IgD-negative memory B cell (primary cell): ENCODE measurements around the gene ZNF620. TPM values are rescaled to one million over a fixed set of nuclear protein-coding genes. Genes with fewer than 3 reads are reported as not detected.
A peak's percentile ranks its signal among the peaks of the same experiment; 100 is the strongest.

Experiments used
- H3K27ac Mint-ChIP-seq, 3 donors: one replicate each; pipeline ENCODE4 v1.8.0; 2020 to 2022; ENCODE audit warnings: mild to moderate bottlenecking in 3 of 3, mixed read lengths in 3 of 3, moderate library complexity in 1 of 3
- H3K27me3 Mint-ChIP-seq: one replicate; pipeline ENCODE4 v1.8.0; 2021; ENCODE audit warnings: mixed read lengths
- H3K36me3 Mint-ChIP-seq: one replicate; pipeline ENCODE4 v1.8.0; 2020; ENCODE audit warnings: mild to moderate bottlenecking, mixed read lengths
- H3K4me1 Mint-ChIP-seq, 3 donors: one replicate each; pipeline ENCODE4 v1.8.0; 2020 to 2022; ENCODE audit warnings: mixed read lengths in 3 of 3, mild to moderate bottlenecking in 1 of 3
- H3K4me3 Mint-ChIP-seq, 4 donors: one replicate each; pipeline ENCODE4 v1.8.0; 2020 to 2022; ENCODE audit warnings: mild to moderate bottlenecking in 4 of 4, mixed read lengths in 4 of 4, moderate library complexity in 3 of 4
- H3K9me3 Mint-ChIP-seq, 3 donors: one replicate each; pipeline ENCODE4 v1.8.0; 2020 to 2021; ENCODE audit warnings: mixed read lengths in 3 of 3, mild to moderate bottlenecking in 1 of 3
- polyA plus RNA-seq: library from polyadenylated mRNA; unstranded; fragments of 300-500 nt; fragmentation: Illumina TruSeq; gene quantifications from one replicate; pipeline ENCODE4 v1.2.3, GENCODE V29; 2021

ZNF620 gene
- polyA plus RNA-seq, 1 donor from 2014 or later = 3.1 TPM

DNA sequence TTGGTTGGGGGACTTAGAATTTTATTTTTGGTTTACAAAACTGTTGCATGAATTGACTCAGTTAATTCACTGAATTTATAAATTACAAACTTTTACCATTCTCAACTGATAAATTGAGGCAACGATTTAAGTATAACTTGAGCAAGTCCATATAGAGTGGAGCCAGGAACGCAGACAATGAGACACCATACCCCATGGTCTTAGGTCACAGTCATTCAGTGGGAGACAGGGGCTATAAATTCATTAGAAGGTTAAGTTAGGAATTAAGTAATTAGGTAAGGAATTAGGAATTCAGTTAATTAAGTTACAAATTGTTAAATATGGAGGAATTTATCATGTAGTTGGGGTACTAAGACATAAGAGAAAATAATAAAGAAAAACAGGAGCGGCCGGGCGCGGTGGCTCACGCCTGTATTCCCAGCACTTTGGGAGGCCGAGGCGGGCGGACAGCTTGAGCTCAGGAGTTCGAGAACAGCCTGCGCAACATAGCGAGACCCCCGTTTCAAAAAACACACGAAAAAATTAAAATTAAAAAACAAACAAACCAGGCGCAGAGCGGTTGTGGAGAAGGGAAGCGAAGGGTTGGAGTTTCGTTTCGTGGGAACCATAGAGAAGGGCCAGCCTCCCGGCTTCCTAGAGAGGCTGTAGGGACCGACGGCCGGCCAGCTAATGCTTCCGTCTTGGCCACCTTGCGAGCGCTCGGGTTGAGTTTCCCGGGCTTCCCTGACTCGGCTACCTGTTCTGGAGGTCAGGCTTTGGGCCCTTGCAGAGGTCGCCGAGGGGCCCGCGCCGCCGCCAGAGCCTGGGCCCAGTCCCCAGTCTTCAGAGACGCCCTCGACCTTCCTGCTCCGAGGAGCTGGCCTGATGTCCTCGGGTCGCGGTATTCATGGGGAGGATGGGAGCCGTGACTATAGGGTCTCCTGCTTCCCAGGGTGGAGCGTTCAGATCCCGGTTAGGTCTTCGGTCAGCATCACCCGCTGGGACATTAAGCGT lies 29.1 kb upstream of the ZNF620 start, which contains the start of gene ZNF619:
Gene ZNF619, plus strand, starts transcription at position 645 of the 993 bp plus-strand sequence. CDS start 858 bp downstream, outside the sequence.
- Mint-ChIP-seq H3K27me3 (peaks cover 3% of the 10 kb centered on the region), H3K4me3 (peak within 1 kb of the TSS; percentile 91 to 99 (median 96)), H3K9me3 (no peaks in the 10 kb centered on the region), H3K4me1 (peaks cover 11 to 24% (median 22%) of the 10 kb centered on the region in 3 donors), H3K27ac (peak within 1 kb of the TSS; percentile 71 to 97 (median 97)), H3K36me3 (peaks cover 6% of the 10 kb centered on the region)

DNA sequence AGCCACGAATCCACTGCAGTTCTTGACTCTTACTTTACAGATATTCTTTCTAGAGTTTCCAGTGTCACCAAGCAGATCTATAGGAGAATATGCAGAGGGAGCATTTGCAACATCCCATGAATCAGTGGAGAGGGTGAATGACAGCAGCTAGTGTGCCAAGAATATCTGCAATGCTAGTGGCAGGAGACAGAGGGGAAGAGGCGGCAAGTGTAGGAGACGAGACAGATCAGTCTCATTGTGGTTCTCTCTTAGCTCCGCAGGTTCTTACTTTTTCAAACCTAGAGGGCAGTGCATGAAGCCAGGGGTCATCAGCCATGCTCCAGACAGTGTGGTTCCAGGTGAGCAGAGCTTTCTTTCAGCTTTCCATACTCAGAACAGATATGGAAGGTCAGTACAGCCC lies 28.2 kb upstream of the ZNF620 start:
- Mint-ChIP-seq H3K9me3 (no peaks in the 10 kb centered on the region), H3K4me1 (peaks cover 14 to 30% (median 25%) of the 10 kb centered on the region in 3 donors), H3K4me3 (peak overlapping the region; percentile 91 to 99 (median 96)), H3K27ac (peak overlapping the region; percentile 71 to 97 (median 80)), H3K27me3 (peaks cover 3% of the 10 kb centered on the region), H3K36me3 (peaks cover 11% of the 10 kb centered on the region)

GRCh38 chr3:40487172-40487571 lies 18.7 kb upstream of the ZNF620 start:
- Mint-ChIP-seq H3K27ac (no peak overlapping the region), H3K27me3 (no peaks in the 10 kb centered on the region), H3K9me3 (peaks cover 11 to 18% (median 16%) of the 10 kb centered on the region in 3 donors), H3K36me3 (peaks cover 26% of the 10 kb centered on the region), H3K4me3 (no peak overlapping the region), H3K4me1 (peaks cover 3 to 6% (median 4%) of the 10 kb centered on the region in 3 donors)

DNA sequence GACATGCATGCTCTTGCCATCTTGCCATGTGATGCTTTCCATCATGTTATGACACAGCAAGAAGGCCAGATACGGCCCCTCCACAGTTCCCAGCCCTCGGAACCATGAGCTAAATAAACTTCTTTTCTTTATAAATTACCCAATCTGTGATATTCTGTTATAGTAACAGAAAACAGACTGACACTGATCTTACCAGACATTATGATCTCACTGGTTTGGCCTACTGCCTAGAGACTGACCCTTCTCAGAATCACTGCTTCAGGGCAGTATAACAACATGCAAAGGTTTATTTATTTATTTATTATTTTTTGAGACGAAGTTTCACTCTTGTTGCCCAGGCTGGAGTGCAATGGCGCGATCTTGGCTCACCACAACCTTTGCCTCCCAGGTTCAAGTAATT lies 14.9 kb upstream of the ZNF620 start:
- peaks cover 8 to 18% (median 14%) of the 10 kb centered on the region in 3 donors for H3K9me3 Mint-ChIP-seq
- peaks cover 19% of the 10 kb centered on the region for H3K36me3 Mint-ChIP-seq
- H3K27me3 Mint-ChIP-seq = no peaks in the 10 kb centered on the region
- H3K4me1 Mint-ChIP-seq = no peaks in the 10 kb centered on the region
- no peak overlapping the region for H3K27ac Mint-ChIP-seq
- H3K4me3 Mint-ChIP-seq = no peak overlapping the region

DNA sequence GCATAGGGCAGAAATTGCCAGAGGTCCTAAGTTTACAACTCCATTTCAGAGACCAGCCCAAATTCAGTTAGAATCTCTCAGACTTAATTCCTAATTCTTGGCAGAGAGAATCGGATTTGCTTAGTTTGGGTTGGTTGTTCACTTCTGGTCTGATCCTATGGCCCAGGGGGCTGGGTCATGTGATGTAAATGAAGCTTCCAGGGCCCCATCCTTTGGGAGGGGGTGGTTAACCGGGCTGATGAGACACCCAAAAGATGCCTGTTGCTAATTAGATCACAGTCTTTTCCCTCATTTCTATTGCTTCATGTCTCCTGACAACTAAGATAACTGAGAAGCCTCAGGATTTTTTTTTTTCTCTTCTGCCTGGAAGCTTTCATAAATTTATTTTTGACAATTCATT lies 11.1 kb upstream of the ZNF620 start:
- Mint-ChIP-seq H3K4me3 (no peak overlapping the region), H3K4me1 (no peaks in the 10 kb centered on the region), H3K27me3 (no peaks in the 10 kb centered on the region), H3K27ac (no peak overlapping the region), H3K9me3 (no peaks in the 10 kb centered on the region), H3K36me3 (peaks cover 2% of the 10 kb centered on the region)

GRCh38 chr3:40497288-40497687 lies 8.6 kb upstream of the ZNF620 start:
- Mint-ChIP-seq H3K27ac (no peak overlapping the region), H3K4me1 (no peaks in the 10 kb centered on the region), H3K4me3 (no peak overlapping the region), H3K36me3 (peaks cover 3% of the 10 kb centered on the region), H3K9me3 (no peaks in the 10 kb centered on the region), H3K27me3 (no peaks in the 10 kb centered on the region)

- no peak overlapping the region for H3K4me3 Mint-ChIP-seq
- no peak overlapping the region for H3K27ac Mint-ChIP-seq
- peaks cover 3% of the 10 kb centered on the region for H3K36me3 Mint-ChIP-seq
- no peaks in the 10 kb centered on the region for H3K4me1 Mint-ChIP-seq
- no peaks in the 10 kb centered on the region for H3K27me3 Mint-ChIP-seq
- no peaks in the 10 kb centered on the region for H3K9me3 Mint-ChIP-seq
Observed at GRCh38 chr3:40499952-40500351, 5.9 kb upstream of the ZNF620 start.

- peaks cover 6 to 11% (median 7%) of the 10 kb centered on the region in 3 donors for H3K4me1 Mint-ChIP-seq
- H3K36me3 Mint-ChIP-seq = peaks cover 3% of the 10 kb centered on the region
- no peaks in the 10 kb centered on the region for H3K9me3 Mint-ChIP-seq
- no peak overlapping the region for H3K4me3 Mint-ChIP-seq
- H3K27ac Mint-ChIP-seq = no peak overlapping the region
- no peaks in the 10 kb centered on the region for H3K27me3 Mint-ChIP-seq
Observed at GRCh38 chr3:40502034-40502433, 3.8 kb upstream of the ZNF620 start.

- no peaks in the 10 kb centered on the region for H3K9me3 Mint-ChIP-seq
- peak overlapping the region; percentile 94 to 99 (median 97) for H3K4me3 Mint-ChIP-seq
- peaks cover 6 to 11% (median 8%) of the 10 kb centered on the region in 3 donors for H3K4me1 Mint-ChIP-seq
- no peaks in the 10 kb centered on the region for H3K36me3 Mint-ChIP-seq
- no peak overlapping the region for H3K27ac Mint-ChIP-seq
- H3K27me3 Mint-ChIP-seq = no peaks in the 10 kb centered on the region
Observed at GRCh38 chr3:40504636-40505430, 1.0 kb upstream of the ZNF620 start.

- Mint-ChIP-seq H3K4me3 (no peak overlapping the region), H3K27ac (no peak overlapping the region)
Observed at GRCh38 chr3:40511031-40511718, 5.3 kb downstream of the ZNF620 start.

GRCh38 chr3:40516201-40516600 lies 10.4 kb downstream of the ZNF620 start:
- H3K36me3 Mint-ChIP-seq = peaks cover 7% of the 10 kb centered on the region
- no peaks in the 10 kb centered on the region for H3K27me3 Mint-ChIP-seq
- no peaks in the 10 kb centered on the region for H3K9me3 Mint-ChIP-seq
- H3K27ac Mint-ChIP-seq = no peak overlapping the region
- no peak overlapping the region for H3K4me3 Mint-ChIP-seq
- no peaks in the 10 kb centered on the region for H3K4me1 Mint-ChIP-seq

More at GRCh38 chr3:40511031-40511718, 5.3 kb downstream of the ZNF620 start:
- Mint-ChIP-seq H3K36me3 (peaks cover 9% of the 10 kb centered on the region), H3K9me3 (no peaks in the 10 kb centered on the region), H3K27me3 (no peaks in the 10 kb centered on the region), H3K4me1 (peaks cover 5 to 7% (median 6%) of the 10 kb centered on the region in 3 donors)

DNA sequence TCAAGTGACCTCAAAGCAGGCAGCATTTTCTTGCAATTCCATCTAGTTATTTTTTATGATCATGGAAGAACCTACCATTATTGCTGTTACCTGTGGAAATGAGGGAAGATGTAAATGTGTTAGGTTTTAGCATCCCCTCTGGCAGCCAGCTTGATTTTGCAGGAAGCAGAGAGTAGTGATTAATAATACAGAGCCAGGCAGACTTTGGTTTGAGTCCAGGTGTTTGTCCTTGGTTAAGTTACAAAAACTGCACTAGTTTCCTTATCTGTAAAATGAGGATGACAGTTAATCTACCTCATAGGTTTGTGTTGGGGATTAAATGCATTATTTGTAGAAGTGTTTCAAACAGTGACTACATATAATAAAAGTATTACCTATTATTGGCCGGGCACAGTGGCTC lies 12.2 kb downstream of the ZNF620 start:
- Mint-ChIP-seq H3K27me3 (no peaks in the 10 kb centered on the region), H3K4me1 (peaks cover 0 to 1% (median 0%) of the 10 kb centered on the region in 3 donors), H3K4me3 (no peak overlapping the region), H3K9me3 (no peaks in the 10 kb centered on the region), H3K27ac (peak overlapping the region in 1 of 3 donors; percentile 28), H3K36me3 (peaks cover 7% of the 10 kb centered on the region)

GRCh38 chr3:40518848-40519247 lies 13.0 kb downstream of the ZNF620 start:
- H3K36me3 Mint-ChIP-seq = peaks cover 7% of the 10 kb centered on the region
- peaks cover 0 to 4% (median under 1%) of the 10 kb centered on the region in 3 donors for H3K4me1 Mint-ChIP-seq
- no peak overlapping the region for H3K4me3 Mint-ChIP-seq
- no peak overlapping the region for H3K27ac Mint-ChIP-seq
- H3K9me3 Mint-ChIP-seq = no peaks in the 10 kb centered on the region
- no peaks in the 10 kb centered on the region for H3K27me3 Mint-ChIP-seq

GRCh38 chr3:40521254-40521653 lies 15.4 kb downstream of the ZNF620 start:
- Mint-ChIP-seq H3K9me3 (no peaks in the 10 kb centered on the region), H3K27ac (peak overlapping the region; percentile 7 to 80 (median 25)), H3K27me3 (no peaks in the 10 kb centered on the region), H3K4me3 (no peak overlapping the region), H3K36me3 (peaks cover 3% of the 10 kb centered on the region), H3K4me1 (peaks cover 14 to 19% (median 16%) of the 10 kb centered on the region in 3 donors)
